Measurements from ENCODE around the gene PLEKHA4. TPM values are rescaled to one million over a fixed set of nuclear protein-coding genes. Genes with fewer than 3 reads are reported as not detected.
A peak's percentile ranks its signal among the peaks of the same experiment; 100 is the strongest.

PLEKHA4 gene
- total and polyA plus RNA-seq, 2 of the 13 experiments (the other 11 are each of a cell fraction or from before 2014, with no cell fraction given): 4.8 to 6.0 TPM

GRCh38 chr19:48795055-48795684 is 73.2 kb downstream of the PLEKHA4 start (continued):
- TF ChIP-seq ZFP91 (CRISPR knock-in tag; IDR thresholded peaks at IDR 0.05; ENCODE audit: borderline replicate concordance) (peak; percentile 76; the same call in 1 of the 2 replicates), ZNF639 (CRISPR knock-in tag; conservative IDR thresholded peaks at IDR 0.05) (no peak; the same call in 1 of the 2 replicates), YEATS4 (CRISPR knock-in tag; IDR thresholded peaks at IDR 0.05; ENCODE audit: borderline replicate concordance) (no peak), ZNF850 (CRISPR knock-in tag; conservative IDR thresholded peaks at IDR 0.05) (no peak), BRF2 (CRISPR knock-in tag; IDR thresholded peaks at IDR 0.05) (no peak), MAFF (IDR thresholded peaks at IDR 0.05; ENCODE audit: low read depth, low read length) (no peak), ZNF451 (CRISPR knock-in tag; IDR thresholded peaks at IDR 0.05) (peak; percentile 74; the same call in 1 of the 2 replicates), SP140L (CRISPR knock-in tag; IDR thresholded peaks at IDR 0.05; ENCODE audit: borderline replicate concordance) (no peak), ZNF704 (CRISPR knock-in tag; IDR thresholded peaks at IDR 0.05; ENCODE audit: borderline replicate concordance) (no peak), ZFX (CRISPR knock-in tag; IDR thresholded peaks at IDR 0.05; ENCODE audit: low read depth) (peak; percentile 93), ZNF773 (CRISPR knock-in tag; IDR thresholded peaks at IDR 0.05; ENCODE audit: borderline replicate concordance) (no peak), ZFP90 (CRISPR knock-in tag; IDR thresholded peaks at IDR 0.05; ENCODE audit: borderline replicate concordance) (no peak), TFDP1 (CRISPR knock-in tag; IDR thresholded peaks at IDR 0.05; ENCODE audit: borderline replicate concordance) (no peak), ZNF558 (CRISPR knock-in tag; IDR thresholded peaks at IDR 0.05; ENCODE audit: borderline replicate concordance) (no peak), HOMEZ (CRISPR knock-in tag; IDR thresholded peaks at IDR 0.05; ENCODE audit: low read depth) (no peak), DR1 (CRISPR knock-in tag; IDR thresholded peaks at IDR 0.05) (no peak), KDM1A (CRISPR knock-in tag; IDR thresholded peaks at IDR 0.05) (no peak), ZNF550 (CRISPR knock-in tag; IDR thresholded peaks at IDR 0.05; ENCODE audit: borderline replicate concordance) (no peak), SALL1 (CRISPR knock-in tag; IDR thresholded peaks at IDR 0.05) (peak; percentile 74), PHF8 (CRISPR knock-in tag; IDR thresholded peaks at IDR 0.05) (peak; percentile 56; the same call in 1 of the 2 replicates), ATF1 (CRISPR knock-in tag; IDR thresholded peaks at IDR 0.05) (no peak; the same call in 1 of the 2 replicates), ZMYM3 (CRISPR knock-in tag; IDR thresholded peaks at IDR 0.05) (peak; percentile 57; the same call in 1 of the 2 replicates)
